HG03045 (cell line): ENCODE results near the gene VWF.

Experiments used
- ATAC-seq: cut with Tn5 transposase; IDR thresholded peaks from one replicate; pipeline ENCODE4 v1.9.1; 2021; ENCODE audit warnings: mild to moderate bottlenecking, moderate library complexity; ENCODE audit not compliant: unreplicated experiment

The VWF gene

DNA sequence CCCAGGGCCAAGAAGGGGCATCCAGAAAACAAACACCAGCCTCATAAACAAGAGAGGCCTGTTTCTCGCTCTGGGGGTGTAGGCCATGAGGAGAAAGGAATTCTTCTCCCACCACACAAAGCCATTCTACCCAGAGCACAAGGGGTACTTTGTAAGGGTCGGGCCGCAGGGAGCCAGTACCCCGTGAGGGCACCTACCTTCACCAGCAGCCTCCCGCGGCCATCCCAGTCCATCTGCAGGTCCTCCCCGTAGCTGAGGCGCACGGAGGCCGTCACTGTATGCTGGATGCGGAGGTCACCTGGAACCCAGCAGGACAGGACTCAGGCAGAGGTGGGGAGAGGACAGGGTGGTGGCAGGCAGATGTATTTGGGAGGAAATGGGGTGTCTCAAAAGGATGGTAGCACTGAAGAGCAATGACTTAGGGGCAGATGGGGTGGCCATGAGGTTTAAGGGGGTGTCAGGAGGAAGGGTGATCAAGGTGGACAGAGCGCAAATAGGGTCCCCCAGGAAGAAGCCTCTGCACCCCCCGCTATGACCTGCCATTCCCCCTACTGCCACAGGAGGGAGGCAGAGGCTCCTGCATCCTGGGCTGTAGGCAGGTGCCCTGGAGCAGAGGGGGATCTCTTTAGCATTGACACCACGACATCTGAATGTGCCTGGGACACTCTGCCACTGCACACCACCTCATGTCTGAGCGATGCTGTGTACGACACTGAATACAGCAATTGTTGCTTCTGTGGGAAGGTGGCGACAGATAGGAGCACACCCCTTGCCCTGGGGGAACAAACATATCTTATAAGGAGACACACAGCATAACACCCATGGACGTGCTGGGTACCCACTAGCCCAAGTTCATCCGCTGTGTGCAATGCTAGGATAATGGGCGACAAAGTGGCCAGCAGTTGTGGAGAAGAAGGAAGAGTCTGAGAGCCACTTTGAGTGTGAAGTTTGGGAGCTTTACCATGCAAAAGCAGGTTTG, 61.4 kb downstream of the VWF start:
- peak; percentile 46 for ATAC-seq

GRCh38 chr12:6062395-6062756, 62.1 kb downstream of the VWF start:
- no peak for ATAC-seq

- ATAC-seq = no peak
These were observed 62.8 kb downstream of the VWF start for GRCh38 chr12:6061660-6062059.

GRCh38 chr12:6059860-6060565, 64.5 kb downstream of the VWF start:
- ATAC-seq = no peak

GRCh38 chr12:6059221-6059620, 65.2 kb downstream of the VWF start:
- ATAC-seq = no peak

DNA sequence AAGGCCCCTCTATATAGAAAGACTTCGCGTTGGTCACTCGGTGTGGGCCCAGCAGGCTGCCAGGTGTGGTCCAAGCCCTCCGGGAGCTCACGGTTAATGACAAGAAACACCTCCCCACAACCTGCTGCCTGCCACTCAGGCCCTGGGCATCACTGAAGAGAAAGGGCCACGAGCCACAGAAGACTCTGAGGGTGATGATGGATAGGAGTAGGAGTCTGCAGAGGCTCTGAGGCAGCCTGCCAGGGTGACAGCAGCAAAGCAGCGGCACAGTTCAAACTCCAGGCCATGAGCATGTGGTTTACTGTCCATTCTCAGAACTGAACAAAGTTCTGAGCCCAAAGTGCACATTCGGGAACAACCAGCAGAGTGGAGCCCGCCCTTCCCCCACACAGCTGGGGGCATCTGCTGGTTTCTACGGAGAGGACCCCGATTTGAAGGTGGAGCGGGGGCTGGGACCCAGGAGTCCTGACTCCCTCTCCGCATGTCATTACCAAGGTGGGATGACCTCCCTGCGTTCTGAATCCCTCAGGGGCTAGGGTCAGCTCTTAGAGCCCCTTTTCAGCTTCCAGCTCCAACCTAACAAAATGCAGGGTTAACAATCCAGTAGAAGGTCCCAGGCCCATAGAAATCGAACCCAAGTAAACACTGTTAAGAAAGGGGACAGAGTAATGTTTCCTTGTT, 65.8 kb downstream of the VWF start:
- no peak for ATAC-seq

GRCh38 chr12:6057700-6058099, 66.8 kb downstream of the VWF start:
- ATAC-seq = no peak

GRCh38 chr12:6056406-6057240, 67.8 kb downstream of the VWF start:
- no peak for ATAC-seq

DNA sequence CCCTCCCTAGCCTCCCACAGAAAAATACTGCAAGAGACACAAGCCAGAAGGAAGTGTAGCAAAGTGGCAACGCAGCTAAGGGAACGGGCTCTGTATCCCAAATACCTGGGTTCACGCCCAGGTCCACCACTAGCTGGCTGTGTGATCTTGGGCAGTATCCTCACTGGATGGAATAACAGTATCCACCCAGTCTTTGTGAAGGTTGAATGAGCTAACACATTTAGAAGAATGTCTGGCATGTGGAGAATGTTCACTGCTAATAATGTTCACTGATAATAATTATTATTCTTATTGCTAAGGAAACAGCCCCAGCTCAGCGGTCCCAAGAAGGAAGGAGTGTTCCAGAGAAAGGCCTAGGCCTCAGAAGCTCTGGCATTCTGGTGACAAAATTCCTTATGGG, 70.9 kb downstream of the VWF start:
- no peak for ATAC-seq

DNA sequence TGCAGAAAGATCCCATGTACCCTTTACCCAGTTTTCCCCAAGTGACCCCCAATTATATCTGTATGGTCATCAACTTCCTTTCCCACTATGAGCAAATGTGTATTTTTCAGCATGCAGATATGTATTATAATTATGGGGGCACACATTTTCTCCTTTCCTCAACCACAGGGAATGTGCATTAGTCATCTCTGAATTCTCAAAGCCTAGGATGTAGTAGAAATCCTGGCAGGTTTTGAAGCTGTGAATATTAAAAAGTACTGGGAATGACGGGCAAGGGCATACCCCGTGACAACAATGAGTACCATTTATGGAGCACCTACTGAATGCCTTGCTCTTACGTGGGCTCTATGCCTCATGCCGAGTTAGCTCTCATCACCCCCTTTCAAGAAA, 71.5 kb downstream of the VWF start:
- no peak for ATAC-seq

DNA sequence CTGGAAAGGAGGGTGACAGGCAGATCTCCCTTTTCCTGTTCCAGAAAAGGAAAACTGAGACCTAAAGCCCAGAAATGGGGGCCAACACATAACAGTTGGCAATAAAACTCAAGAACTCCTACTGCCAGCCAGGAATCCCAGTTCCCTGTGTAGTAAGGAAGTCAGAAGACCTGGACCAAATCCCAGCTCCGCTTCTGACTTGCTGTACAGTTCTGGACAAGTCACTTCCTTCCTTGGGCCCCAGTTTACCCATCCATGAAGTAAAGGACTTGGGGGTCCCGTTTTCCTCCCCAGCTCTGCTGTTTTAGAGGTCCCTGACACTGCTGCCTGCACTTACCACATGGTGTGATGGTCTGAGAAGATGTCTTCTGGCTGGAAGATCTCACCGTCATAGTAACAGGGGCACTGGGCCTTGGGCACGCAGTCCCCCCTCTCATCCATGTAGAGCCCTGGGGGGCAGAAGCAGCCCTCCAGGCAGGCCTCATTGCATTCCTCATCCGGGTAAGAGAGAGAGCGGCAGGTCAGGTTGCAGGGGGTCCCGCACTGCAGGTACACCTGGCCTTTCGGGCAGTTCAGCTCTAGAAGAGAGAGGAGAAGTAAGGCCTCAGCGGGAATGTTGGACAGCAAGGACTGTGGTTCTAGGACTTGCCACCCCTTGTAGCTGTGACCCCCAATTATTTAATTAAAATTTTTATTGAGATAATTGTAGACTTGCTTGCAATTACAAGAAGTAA, 72.1 kb downstream of the VWF start:
- no peak for ATAC-seq

- ATAC-seq = no peak
These were observed 74.5 kb downstream of the VWF start for GRCh38 chr12:6049992-6050391.

DNA sequence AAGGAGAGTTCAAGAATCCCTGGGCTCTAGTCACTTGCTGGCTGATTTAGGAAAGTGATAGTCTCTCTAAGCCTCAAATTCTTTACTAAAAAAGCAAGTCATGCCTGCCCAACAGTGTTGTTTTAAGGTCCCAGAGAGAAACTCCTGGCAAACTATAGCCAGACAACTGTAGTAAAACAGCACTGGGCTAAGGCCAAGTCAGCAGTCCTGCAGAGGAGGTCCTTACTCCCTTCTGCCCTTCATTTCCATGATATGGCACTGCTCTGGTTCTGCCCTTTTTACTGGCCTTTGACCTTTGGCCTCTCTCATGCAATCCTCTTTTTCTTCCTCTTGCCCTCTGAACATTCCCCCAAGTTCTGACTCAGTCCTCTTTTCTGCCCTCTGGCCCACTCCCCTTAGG, 74.9 kb downstream of the VWF start:
- no peak for ATAC-seq

DNA sequence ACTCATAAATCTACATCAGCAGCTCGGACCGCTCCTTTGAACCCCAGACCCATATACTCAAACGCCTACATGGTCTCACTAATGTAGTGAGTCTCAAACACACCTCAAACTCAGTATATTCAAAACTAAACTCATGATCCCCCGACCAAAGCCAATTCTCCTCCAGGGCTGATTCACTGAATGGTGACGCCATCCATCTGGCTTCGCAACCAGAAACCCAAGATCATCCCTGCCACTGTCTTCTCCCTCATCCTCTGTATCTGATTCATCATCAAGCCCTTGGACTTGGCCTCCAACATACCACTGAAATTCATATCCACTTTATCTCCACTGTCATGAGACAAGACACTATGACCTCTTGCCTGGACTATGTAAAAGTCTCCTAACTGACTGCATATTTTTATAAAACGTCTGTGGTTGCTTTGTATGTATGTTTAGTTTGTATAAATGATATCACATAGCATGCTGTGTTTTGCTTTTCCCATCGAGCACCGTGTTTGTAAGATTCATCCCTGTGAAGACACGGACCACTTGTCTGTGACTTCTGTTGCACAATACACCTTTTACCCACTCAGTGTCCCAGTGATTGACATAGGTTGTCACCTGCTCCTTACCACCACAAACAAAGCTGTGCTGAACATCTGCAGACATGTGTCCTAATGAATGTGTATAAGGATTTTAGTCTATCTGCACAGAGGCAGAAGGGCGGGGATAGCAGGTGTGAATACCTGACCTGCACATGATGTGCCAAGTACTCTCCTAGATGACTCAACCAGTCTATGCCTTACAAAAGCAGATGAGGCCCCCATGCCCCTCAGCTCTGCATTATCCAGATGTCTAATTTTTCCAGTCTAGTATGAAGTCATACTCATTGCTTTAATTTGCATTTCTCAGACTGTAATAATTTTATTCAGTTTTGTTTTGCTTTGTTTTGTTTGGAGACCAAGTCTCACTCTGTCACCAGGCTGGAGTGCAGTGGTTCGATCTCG, 76.9 kb downstream of the VWF start:
- ATAC-seq = no peak

- no peak for ATAC-seq
These were observed 77.8 kb downstream of the VWF start for GRCh38 chr12:6046511-6047180.

- ATAC-seq = no peak
These were observed 79.0 kb downstream of the VWF start for GRCh38 chr12:6045438-6045837.

DNA sequence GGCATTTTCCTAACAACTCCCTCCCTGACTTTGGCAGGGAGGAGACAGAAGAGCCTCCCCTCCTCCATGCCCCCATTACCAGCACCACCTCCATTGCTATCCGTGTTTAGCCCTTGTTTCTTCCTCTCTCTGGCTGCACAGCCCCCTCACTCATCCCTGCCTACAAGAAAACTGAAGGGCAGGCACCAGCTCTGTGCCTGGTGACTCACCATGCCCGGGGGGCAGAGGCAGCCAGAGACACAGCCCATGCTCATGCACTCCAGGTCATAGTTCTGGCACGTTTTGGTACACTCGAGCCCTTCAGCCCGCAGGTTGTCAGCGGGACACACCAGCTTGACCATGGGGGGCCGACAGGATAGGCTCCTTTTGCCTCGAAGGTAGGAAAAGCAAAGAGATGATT, 80.4 kb downstream of the VWF start:
- no peak for ATAC-seq

DNA sequence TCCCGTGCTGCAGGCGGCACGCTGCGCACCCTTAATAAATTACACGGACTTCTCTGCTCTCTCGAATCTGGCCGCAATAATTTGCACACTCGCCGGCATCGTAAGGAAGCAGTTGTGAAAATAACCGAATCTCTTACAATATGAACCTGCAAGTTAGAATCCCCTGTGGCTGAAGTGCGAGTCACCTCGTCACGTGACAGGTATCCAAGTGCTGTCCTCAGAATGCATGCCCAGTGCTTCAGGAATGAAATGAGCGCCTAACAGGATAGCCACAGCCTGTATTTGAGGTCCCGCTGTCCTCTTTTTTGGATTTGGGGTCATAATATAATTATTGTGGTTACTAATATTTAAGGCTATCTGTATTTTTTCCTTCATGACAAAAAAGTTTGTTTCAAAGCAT, 82.0 kb downstream of the VWF start:
- ATAC-seq = no peak
